Stomach (tissue), 4 donors: ENCODE measurements around the gene APLF.

Experiments used
- CTCF ChIP-seq, 7 experiments: fragments of 450-650 bp in 4 of 7; fragments of 200-600 bp in 3 of 7; sonication (generic) in 3 of 7; IDR thresholded peaks; one replicate each; pipeline ENCODE4 v1.5.1; 2016 to 2019; ENCODE audit warnings: antibody characterized with exemption in 7 of 7, control low read depth in 2 of 7, mild to moderate bottlenecking in 1 of 7
- POLR2A ChIP-seq, 4 donors: fragments of 450-650 bp; IDR thresholded peaks; one replicate each; pipeline ENCODE4 v1.6.1; 2016; ENCODE audit warnings: antibody characterized with exemption in 4 of 4, control low read depth in 2 of 4, mild to moderate bottlenecking in 1 of 4, moderate library complexity in 1 of 4

GRCh38 chr2:68548396-68548795 is 81.0 kb downstream of the APLF start:
- TF ChIP-seq CTCF (IDR thresholded peaks at IDR 0.05) (no peak), POLR2A (IDR thresholded peaks at IDR 0.05) (no peak)
